K562 (cell line): ENCODE results near the gene DMAC2. TPM values are rescaled to one million over a fixed set of nuclear protein-coding genes. Genes with fewer than 3 reads are reported as not detected.

Experiments
- POLR2G ChIP-seq: fragments of 200-400 bp; formaldehyde crosslinking; IDR thresholded peaks from 2 replicates; pipeline ENCODE4 v1.6.1; 2017; ENCODE audit warnings: low read depth, mild to moderate bottlenecking, antibody characterized with exemption, low read length, moderate library complexity
- TAF1 ChIP-seq: IDR thresholded peaks from 2 replicates; pipeline ENCODE4 v1.6.1; 2011; ENCODE audit warnings: mild to moderate bottlenecking, low read length, moderate library complexity; ENCODE audit not compliant: insufficient read depth, control insufficient read depth, severe bottlenecking; ENCODE audit errors: extremely low read depth
- ZNF224 ChIP-seq: sonication (generic); formaldehyde crosslinking; IDR thresholded peaks from 2 replicates; pipeline ENCODE4 v1.8.0; 2022; ENCODE audit warnings: mild to moderate bottlenecking, missing genetic modification reagents
- ZNF253 ChIP-seq: fragments of 250-450 bp; sonication (Bioruptor Pico); conservative IDR thresholded peaks from 2 replicates; pipeline ENCODE4 v1.6.1; 2021; ENCODE audit warnings: mild to moderate bottlenecking
- ZNF589 ChIP-seq: fragments of 200-800 bp; sonication (Bioruptor generic); IDR thresholded peaks from 2 replicates; pipeline ENCODE4 v1.6.1; 2016; ENCODE audit warnings: low read depth, missing genetic modification characterization, missing compliant biosample characterization
- polyA plus RNA-seq, 8 experiments: library from polyadenylated mRNA; depleted of rRNA in 4 of 8; stranded (reverse) in 5 of 8; unstranded in 3 of 8; fragments of >200 nt; fragmentation: Nextera tagmentation in 2 of 8; fragmentation: Illumina TruSeq in 1 of 8; extraction: Ambion mirVana in 2 of 8; extraction: Trizol in 1 of 8; gene quantifications; 2 replicates each; pipeline versions ENCODE4 v1.2.1 to v1.2.3, GENCODE V29; 2011 to 2014; ENCODE audit warnings: inconsistent platforms in 1 of 8, missing spikeins in 1 of 8
- total RNA-seq, 7 experiments: library from RNA; depleted of rRNA in 6 of 7; stranded (reverse); fragments of >200 nt in 6 of 7; fragmentation: Illumina TruSeq in 2 of 7; extraction: Trizol in 2 of 7; gene quantifications; 2 replicates each; pipeline versions ENCODE4 v1.2.1 to v1.2.3, GENCODE V29; 2011 to 2021; ENCODE audit warnings: low replicate concordance in 1 of 7
- TF ChIP-seq, protein P1 (sequence below): fragments of 200-600 bp; sonication (generic); IDR thresholded peaks from one replicate; pipeline ENCODE4 v1.6.1; 2012; ENCODE audit warnings: mild to moderate bottlenecking, low read depth, low read length, inconsistent platforms
- TF ChIP-seq, protein P2 (sequence below): fragments of 250-450 bp; sonication (Bioruptor Pico); IDR thresholded peaks from 2 replicates; pipeline ENCODE4 v1.5.0; 2021; ENCODE audit warnings: mild to moderate bottlenecking, moderate library complexity
- TF ChIP-seq, protein P3 (sequence below), 2 experiments: fragments of 200-800 bp in 1 of 2; sonication (Bioruptor generic) in 1 of 2; sonication (generic) in 1 of 2; formaldehyde crosslinking in 1 of 2; IDR thresholded peaks in 1 of 2; conservative IDR thresholded peaks in 1 of 2; 2 replicates each; pipeline versions ENCODE4 v1.5.0 to v1.6.1; 2016 to 2020; ENCODE audit warnings: missing compliant biosample characterization in 1 of 2, missing genetic modification characterization in 1 of 2, missing genetic modification reagents in 1 of 2

DMAC2 gene
- total and polyA plus RNA-seq, 9 of the 15 experiments (the other 6 are each of a cell fraction or from before 2014, with no cell fraction given) = 12.9 to 61.2 (median 43.1) TPM

DNA sequence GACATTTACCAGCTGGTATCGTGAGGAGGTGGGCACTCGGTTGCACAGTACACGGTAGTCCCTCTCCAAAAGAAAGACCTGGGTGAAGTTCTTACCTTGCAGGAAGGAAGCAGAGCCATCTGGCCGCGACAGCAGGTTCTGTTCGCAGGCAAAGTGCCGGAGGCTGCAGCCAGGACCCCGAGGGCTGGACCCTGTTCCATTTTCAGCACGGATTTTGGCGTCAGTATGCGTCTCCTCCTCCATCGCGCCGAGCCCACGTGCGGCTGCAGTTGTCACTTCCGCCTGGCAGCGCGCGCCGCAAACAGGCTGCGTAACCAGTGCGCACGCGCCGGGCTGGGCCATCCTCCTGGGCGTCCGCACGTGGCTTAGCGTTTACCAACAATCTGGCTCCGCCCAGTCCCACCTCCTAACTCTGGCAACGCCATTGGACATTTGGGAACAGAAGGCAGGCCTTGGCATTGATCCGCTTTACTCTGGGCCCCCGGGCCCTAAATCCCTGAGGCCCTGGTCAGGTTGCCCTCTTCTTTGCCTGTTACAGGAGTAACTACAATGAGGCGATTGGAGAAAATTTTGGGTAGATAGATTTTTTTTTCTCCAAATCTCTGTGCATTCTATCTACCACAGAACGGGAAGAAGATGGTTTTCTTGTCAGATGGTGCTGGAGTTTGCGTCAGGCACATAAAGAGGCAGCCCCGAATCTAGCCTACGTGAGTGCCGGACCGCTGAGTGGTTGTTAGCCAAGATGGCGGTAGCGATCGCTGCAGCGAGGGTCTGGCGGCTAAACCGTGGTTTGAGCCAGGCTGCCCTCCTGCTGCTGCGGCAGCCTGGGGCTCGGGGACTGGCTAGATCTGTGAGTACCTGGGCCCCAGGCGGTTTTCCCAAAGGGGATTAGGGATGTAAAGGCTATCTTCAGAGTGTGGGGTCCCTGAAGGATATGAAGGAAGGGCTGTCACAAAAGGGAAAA is 42.3 kb downstream of the DMAC2 start, which contains the start of the genes BCKDHA and EXOSC5 (continued):
- TF ChIP-seq, protein P1, sequence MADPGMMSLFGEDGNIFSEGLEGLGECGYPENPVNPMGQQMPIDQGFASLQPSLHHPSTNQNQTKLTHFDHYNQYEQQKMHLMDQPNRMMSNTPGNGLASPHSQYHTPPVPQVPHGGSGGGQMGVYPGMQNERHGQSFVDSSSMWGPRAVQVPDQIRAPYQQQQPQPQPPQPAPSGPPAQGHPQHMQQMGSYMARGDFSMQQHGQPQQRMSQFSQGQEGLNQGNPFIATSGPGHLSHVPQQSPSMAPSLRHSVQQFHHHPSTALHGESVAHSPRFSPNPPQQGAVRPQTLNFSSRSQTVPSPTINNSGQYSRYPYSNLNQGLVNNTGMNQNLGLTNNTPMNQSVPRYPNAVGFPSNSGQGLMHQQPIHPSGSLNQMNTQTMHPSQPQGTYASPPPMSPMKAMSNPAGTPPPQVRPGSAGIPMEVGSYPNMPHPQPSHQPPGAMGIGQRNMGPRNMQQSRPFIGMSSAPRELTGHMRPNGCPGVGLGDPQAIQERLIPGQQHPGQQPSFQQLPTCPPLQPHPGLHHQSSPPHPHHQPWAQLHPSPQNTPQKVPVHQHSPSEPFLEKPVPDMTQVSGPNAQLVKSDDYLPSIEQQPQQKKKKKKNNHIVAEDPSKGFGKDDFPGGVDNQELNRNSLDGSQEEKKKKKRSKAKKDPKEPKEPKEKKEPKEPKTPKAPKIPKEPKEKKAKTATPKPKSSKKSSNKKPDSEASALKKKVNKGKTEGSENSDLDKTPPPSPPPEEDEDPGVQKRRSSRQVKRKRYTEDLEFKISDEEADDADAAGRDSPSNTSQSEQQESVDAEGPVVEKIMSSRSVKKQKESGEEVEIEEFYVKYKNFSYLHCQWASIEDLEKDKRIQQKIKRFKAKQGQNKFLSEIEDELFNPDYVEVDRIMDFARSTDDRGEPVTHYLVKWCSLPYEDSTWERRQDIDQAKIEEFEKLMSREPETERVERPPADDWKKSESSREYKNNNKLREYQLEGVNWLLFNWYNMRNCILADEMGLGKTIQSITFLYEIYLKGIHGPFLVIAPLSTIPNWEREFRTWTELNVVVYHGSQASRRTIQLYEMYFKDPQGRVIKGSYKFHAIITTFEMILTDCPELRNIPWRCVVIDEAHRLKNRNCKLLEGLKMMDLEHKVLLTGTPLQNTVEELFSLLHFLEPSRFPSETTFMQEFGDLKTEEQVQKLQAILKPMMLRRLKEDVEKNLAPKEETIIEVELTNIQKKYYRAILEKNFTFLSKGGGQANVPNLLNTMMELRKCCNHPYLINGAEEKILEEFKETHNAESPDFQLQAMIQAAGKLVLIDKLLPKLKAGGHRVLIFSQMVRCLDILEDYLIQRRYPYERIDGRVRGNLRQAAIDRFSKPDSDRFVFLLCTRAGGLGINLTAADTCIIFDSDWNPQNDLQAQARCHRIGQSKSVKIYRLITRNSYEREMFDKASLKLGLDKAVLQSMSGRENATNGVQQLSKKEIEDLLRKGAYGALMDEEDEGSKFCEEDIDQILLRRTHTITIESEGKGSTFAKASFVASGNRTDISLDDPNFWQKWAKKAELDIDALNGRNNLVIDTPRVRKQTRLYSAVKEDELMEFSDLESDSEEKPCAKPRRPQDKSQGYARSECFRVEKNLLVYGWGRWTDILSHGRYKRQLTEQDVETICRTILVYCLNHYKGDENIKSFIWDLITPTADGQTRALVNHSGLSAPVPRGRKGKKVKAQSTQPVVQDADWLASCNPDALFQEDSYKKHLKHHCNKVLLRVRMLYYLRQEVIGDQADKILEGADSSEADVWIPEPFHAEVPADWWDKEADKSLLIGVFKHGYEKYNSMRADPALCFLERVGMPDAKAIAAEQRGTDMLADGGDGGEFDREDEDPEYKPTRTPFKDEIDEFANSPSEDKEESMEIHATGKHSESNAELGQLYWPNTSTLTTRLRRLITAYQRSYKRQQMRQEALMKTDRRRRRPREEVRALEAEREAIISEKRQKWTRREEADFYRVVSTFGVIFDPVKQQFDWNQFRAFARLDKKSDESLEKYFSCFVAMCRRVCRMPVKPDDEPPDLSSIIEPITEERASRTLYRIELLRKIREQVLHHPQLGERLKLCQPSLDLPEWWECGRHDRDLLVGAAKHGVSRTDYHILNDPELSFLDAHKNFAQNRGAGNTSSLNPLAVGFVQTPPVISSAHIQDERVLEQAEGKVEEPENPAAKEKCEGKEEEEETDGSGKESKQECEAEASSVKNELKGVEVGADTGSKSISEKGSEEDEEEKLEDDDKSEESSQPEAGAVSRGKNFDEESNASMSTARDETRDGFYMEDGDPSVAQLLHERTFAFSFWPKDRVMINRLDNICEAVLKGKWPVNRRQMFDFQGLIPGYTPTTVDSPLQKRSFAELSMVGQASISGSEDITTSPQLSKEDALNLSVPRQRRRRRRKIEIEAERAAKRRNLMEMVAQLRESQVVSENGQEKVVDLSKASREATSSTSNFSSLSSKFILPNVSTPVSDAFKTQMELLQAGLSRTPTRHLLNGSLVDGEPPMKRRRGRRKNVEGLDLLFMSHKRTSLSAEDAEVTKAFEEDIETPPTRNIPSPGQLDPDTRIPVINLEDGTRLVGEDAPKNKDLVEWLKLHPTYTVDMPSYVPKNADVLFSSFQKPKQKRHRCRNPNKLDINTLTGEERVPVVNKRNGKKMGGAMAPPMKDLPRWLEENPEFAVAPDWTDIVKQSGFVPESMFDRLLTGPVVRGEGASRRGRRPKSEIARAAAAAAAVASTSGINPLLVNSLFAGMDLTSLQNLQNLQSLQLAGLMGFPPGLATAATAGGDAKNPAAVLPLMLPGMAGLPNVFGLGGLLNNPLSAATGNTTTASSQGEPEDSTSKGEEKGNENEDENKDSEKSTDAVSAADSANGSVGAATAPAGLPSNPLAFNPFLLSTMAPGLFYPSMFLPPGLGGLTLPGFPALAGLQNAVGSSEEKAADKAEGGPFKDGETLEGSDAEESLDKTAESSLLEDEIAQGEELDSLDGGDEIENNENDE = no peak
- TF ChIP-seq POLR2G (peak; percentile 88), ZNF589 (no peak), ZNF253 (CRISPR knock-in tag) (no peak), TAF1 (peak; percentile 75), ZNF224 (CRISPR knock-in tag) (no peak)
- TF ChIP-seq, protein P2, sequence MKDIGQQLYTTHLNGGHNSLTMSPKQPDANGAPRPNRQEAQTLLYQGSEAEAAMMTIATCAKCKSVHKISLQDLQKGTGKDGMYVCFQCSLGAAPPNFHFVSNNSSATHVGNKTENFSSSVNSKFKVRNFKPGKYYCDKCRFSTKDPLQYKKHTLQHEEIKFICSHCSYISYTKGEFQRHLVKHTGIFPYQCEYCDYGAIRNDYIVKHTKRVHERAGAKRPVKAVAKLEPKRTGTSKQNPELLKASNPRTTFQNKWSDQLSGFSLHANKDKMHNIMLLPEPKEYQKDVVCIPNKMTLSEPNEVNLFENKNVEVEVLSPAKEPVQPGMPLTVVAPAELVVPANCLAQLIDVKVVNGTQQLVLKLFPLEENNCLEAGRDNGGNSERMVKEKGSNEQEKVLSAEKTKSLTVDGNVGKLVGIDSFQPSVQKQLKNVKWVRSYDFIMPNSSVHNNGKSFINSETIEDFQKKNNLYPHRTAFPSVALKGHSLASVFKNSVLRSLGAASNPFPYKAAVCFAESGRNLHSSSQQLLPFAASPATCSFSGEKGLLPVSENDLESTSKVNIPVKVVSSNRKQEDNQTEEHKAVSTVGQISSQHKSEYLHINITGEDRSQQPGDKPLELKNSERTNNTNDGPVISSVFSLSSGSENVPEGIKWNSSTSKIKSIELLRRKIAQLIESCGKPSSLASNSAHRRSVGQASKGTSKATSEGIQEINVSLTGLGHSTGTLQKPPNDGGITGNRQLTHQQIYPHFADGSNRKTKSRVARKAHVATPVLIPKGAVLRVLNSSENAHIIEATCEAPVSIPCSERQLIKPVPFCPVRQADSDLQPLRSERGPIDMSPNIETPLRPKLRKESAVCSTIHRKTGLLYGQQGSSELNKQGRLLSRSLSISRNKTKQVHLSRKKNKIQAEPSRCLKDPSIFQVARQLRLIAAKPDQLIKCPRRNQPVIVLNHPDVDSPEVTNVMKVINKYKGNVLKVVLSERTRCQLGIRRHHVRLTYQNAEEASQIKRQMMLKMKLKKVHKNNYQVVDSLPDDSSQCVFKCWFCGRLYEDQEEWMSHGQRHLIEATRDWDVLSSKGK (CRISPR knock-in tag) = no peak
- TF ChIP-seq, protein P3, sequence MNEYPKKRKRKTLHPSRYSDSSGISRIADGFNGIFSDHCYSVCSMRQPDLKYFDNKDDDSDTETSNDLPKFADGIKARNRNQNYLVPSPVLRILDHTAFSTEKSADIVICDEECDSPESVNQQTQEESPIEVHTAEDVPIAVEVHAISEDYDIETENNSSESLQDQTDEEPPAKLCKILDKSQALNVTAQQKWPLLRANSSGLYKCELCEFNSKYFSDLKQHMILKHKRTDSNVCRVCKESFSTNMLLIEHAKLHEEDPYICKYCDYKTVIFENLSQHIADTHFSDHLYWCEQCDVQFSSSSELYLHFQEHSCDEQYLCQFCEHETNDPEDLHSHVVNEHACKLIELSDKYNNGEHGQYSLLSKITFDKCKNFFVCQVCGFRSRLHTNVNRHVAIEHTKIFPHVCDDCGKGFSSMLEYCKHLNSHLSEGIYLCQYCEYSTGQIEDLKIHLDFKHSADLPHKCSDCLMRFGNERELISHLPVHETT (CRISPR knock-in tag; conservative IDR thresholded peaks at IDR 0.05 in 1 of 2, IDR thresholded peaks at IDR 0.05 in 1 of 2) = peak in 1 of 2 experiments; percentile 66; a peak in 1 of 4 replicates
